Peyer's patch (tissue), 4 donors: ENCODE measurements around the gene ELF4.

Experiments
- CTCF ChIP-seq, 6 experiments: fragments of 450-650 bp in 4 of 6; fragments of 200-600 bp in 2 of 6; sonication (generic) in 1 of 6; IDR thresholded peaks; one replicate each; pipeline ENCODE4 v1.5.1; 2017 to 2019; ENCODE audit warnings: antibody characterized with exemption in 6 of 6, mild to moderate bottlenecking in 3 of 6, moderate library complexity in 1 of 6
- POLR2A ChIP-seq, 2 donors: fragments of 450-650 bp; IDR thresholded peaks; one replicate each; pipeline ENCODE4 v1.5.1; 2017; ENCODE audit warnings: antibody characterized with exemption in 2 of 2, mild to moderate bottlenecking in 2 of 2, moderate library complexity in 2 of 2

- TF ChIP-seq CTCF (IDR thresholded peaks at IDR 0.05): no peak
- no peak for TF ChIP-seq POLR2A (IDR thresholded peaks at IDR 0.05)
Observed at GRCh38 chrX:130048686-130049222, 61.5 kb downstream of the ELF4 start.
